MCF 10A (cell line): ENCODE measurements around the gene MTRF1. TPM values are rescaled to one million over a fixed set of nuclear protein-coding genes. Genes with fewer than 3 reads are reported as not detected.

Source experiments
- BruUV-seq: library from RNA; stranded (reverse); fragments of 400-500 nt; replicated peaks from 2 replicates; lab custom pipeline; 2021; lab: Mats Ljungman, UMichigan
- CTCF ChIA-PET: fragments of 300-600 bp; sonication (Branson Sonifier 250); formaldehyde crosslinking; extraction: SDS; loops from one replicate; lab custom pipeline; 2021; ENCODE audit warnings: antibody characterized with exemption, inconsistent platforms; lab: Yijun Ruan, JAX
- POLR2A ChIA-PET: fragments of 300-600, 350-650 bp; sonication (Branson Sonifier 250); formaldehyde crosslinking; extraction: SDS; loops from one replicate; lab custom pipeline; 2020; ENCODE audit warnings: antibody characterized with exemption, inconsistent platforms; lab: Yijun Ruan, JAX
- DNase-seq: peaks from one replicate; pipeline ENCODE4 v3.0.0-alpha.2; 2018; ENCODE audit not compliant: unreplicated experiment
- H3K27ac Mint-ChIP-seq: one replicate; pipeline ENCODE4 v1.8.0; 2022; ENCODE audit warnings: mild to moderate bottlenecking, low read depth, mixed read lengths; ENCODE audit not compliant: unreplicated experiment
- H3K27me3 Mint-ChIP-seq: one replicate; pipeline ENCODE4 v1.8.0; 2022; ENCODE audit warnings: mixed read lengths; ENCODE audit not compliant: insufficient read depth, unreplicated experiment
- H3K36me3 Mint-ChIP-seq: one replicate; pipeline ENCODE4 v1.8.0; 2022; ENCODE audit warnings: mild to moderate bottlenecking, moderate library complexity, mixed read lengths; ENCODE audit not compliant: insufficient read depth, unreplicated experiment
- H3K4me1 Mint-ChIP-seq: one replicate; pipeline ENCODE4 v1.8.0; 2022; ENCODE audit warnings: mixed read lengths; ENCODE audit not compliant: insufficient read depth, unreplicated experiment
- H3K4me3 Mint-ChIP-seq: one replicate; pipeline ENCODE4 v1.8.0; 2022; ENCODE audit warnings: mild to moderate bottlenecking, moderate library complexity, mixed read lengths; ENCODE audit not compliant: unreplicated experiment
- H3K9me3 Mint-ChIP-seq: one replicate; pipeline ENCODE4 v1.8.0; 2022; ENCODE audit warnings: mixed read lengths; ENCODE audit not compliant: unreplicated experiment
- CTCF ChIP-seq: fragments of 200-600 bp; IDR thresholded peaks from one replicate; pipeline ENCODE4 v1.8.0; 2022; ENCODE audit warnings: antibody characterized with exemption, mild to moderate bottlenecking; ENCODE audit not compliant: unreplicated experiment
- intact Hi-C: fragments of 100-400 bp; cut with micrococcal nuclease; formaldehyde crosslinking; loops from 2 replicates; pipeline ENCODE4 v1.14.1; 2022
- total RNA-seq: library from RNA; stranded (reverse); gene quantifications from 2 replicates; pipeline ENCODE4 v1.2.3, GENCODE V29; 2022

Gene MTRF1
- total RNA-seq, 1 experiment from 2014 or later: 10.3 TPM

- Mint-ChIP-seq H3K36me3 (no peaks in the 10 kb centered on the region), H3K9me3 (no peaks in the 10 kb centered on the region), H3K4me1 (peaks cover 5% of the 10 kb centered on the region), H3K27me3 (no peaks in the 10 kb centered on the region), H3K4me3 (no peak overlapping the region), H3K27ac (no peak overlapping the region)
- ChIA-PET CTCF (interaction anchor here (1.2 kb wide), 1 partner anchor 23 kb away, joined by 3 read pairs; no protein-coding TSS in a partner anchor), POLR2A (no interaction called here)
- TF ChIP-seq CTCF: no peak
- intact Hi-C loops: no loop called here
- BruUV-seq: no TSS peak
- no peak for DNase-seq
Measured at GRCh38 chr13:41199526-41199925, 63.9 kb downstream of the MTRF1 start.

DNA sequence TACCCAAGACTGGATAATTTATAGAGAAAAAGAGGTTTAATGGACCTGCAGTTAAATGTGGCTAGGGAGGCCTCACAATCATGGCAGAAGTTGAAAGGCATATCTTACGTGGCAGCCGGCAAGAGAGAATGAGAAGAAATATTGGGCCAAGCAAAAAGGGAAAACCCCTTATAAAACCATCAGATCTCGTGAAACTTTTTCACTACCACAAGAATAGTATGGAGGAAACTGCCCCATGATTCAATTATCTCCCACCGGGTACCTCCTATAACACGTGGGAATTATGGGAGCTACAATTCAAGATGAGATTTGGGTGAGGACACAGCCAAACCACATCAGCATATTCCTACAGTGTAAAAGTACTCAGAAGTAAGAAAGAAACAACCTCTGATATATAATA, 64.3 kb downstream of the MTRF1 start:
- POLR2A ChIA-PET: no interaction called here

GRCh38 chr13:41196620-41197019, 66.8 kb downstream of the MTRF1 start:
- H3K4me3 Mint-ChIP-seq: no peak overlapping the region
- DNase-seq: peak; percentile 48
- intact Hi-C loops: loop anchor here (1.0 kb wide), 1 partner anchor 121 kb away; no protein-coding TSS in a partner anchor
- no TSS peak for BruUV-seq
- POLR2A ChIA-PET: interaction anchor here (0.6 to 1.9 kb wide), 5 partner anchors 59 to 188 kb away, joined by 3 to 9 read pairs (median 7); partner anchors contain the start of genes ELF1 and MTRF1
- H3K36me3 Mint-ChIP-seq: peaks cover 6% of the 10 kb centered on the region
- H3K4me1 Mint-ChIP-seq: peaks cover 10% of the 10 kb centered on the region
- no peak overlapping the region for H3K27ac Mint-ChIP-seq
- CTCF ChIA-PET: interaction anchor here (0.6 to 2.7 kb wide), 17 partner anchors 11 to 142 kb away, joined by 3 to 11 read pairs (median 4); no protein-coding TSS in a partner anchor
- H3K27me3 Mint-ChIP-seq: no peaks in the 10 kb centered on the region
- peak; percentile 31 for TF ChIP-seq CTCF
- H3K9me3 Mint-ChIP-seq: no peaks in the 10 kb centered on the region

More for the DNA sequence above, 64.3 kb downstream of the MTRF1 start:
- H3K27me3 Mint-ChIP-seq: no peaks in the 10 kb centered on the region
- H3K4me3 Mint-ChIP-seq: no peak overlapping the region
- TF ChIP-seq CTCF: no peak
- H3K9me3 Mint-ChIP-seq: no peaks in the 10 kb centered on the region
- H3K4me1 Mint-ChIP-seq: peaks cover 5% of the 10 kb centered on the region
- H3K36me3 Mint-ChIP-seq: no peaks in the 10 kb centered on the region
- CTCF ChIA-PET: interaction anchor here (1.1 to 1.2 kb wide), 2 partner anchors 23 to 125 kb away, joined by 3 to 7 read pairs; no protein-coding TSS in a partner anchor
- no TSS peak for BruUV-seq
- intact Hi-C loops: no loop called here
- no peak for DNase-seq
- H3K27ac Mint-ChIP-seq: no peak overlapping the region

- peaks cover 6% of the 10 kb centered on the region for H3K36me3 Mint-ChIP-seq
- no peak for TF ChIP-seq CTCF
- BruUV-seq: no TSS peak
- no peak for DNase-seq
- no peaks in the 10 kb centered on the region for H3K9me3 Mint-ChIP-seq
- peaks cover 10% of the 10 kb centered on the region for H3K4me1 Mint-ChIP-seq
- intact Hi-C loops: loop anchor here (1.0 kb wide), 1 partner anchor 121 kb away; no protein-coding TSS in a partner anchor
- CTCF ChIA-PET: interaction anchor here (0.6 to 2.7 kb wide), 7 partner anchors 14 to 141 kb away, joined by 4 to 11 read pairs (median 4); no protein-coding TSS in a partner anchor
- POLR2A ChIA-PET: interaction anchor here (0.9 to 1.9 kb wide), 3 partner anchors 58 to 176 kb away, joined by 3 to 9 read pairs (median 8); partner anchors contain the start of gene ELF1
- no peak overlapping the region for H3K27ac Mint-ChIP-seq
- H3K27me3 Mint-ChIP-seq: no peaks in the 10 kb centered on the region
- no peak overlapping the region for H3K4me3 Mint-ChIP-seq
Measured at GRCh38 chr13:41196011-41196410, 67.4 kb downstream of the MTRF1 start.
